ENCODE data around the gene ITGAL.
"Not testable (repeated sequence)": the region's sequence is repeated elsewhere in the genome, so short reads cannot be mapped to it uniquely, and the experiment has no call there.

The ITGAL gene

DNA sequence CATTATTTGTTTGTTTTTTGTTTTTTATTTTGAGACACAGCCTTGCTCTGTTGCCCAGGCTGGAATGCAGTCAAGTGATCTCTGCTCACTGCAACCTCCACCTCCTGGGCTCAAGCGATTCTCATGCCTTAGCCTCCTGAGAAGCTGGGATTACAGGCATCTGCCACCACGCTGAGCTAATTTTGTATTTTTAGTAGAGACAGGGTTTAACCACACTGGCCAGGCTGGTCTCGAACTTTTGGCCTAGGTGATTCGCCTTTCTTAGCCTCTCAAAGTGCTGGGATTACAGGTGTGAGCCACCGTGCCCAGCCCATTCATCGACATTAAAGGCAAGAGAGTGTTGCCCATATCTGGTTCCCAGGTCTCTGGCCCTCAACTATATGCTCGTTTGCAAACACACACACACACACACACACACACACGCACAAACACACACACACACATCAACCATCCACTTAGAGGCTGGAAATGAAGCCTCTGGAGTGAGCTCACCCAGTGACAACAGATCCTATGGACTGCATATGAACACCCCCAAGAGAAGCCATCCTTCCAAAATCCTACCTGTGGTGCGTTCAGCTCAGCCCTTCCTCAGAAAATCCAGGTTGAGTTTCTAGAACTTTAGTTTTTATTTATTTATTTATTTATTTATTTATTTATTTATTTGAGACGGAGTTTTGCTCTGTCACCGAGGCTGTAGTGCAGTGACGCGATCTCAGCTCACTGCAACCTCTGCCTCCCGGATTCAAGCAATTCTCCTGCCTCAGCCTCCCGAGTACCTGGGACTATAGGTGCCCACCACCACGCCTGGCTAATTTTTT lies 14.6 kb upstream of the ITGAL start:
- no peak for DNase-seq

DNA sequence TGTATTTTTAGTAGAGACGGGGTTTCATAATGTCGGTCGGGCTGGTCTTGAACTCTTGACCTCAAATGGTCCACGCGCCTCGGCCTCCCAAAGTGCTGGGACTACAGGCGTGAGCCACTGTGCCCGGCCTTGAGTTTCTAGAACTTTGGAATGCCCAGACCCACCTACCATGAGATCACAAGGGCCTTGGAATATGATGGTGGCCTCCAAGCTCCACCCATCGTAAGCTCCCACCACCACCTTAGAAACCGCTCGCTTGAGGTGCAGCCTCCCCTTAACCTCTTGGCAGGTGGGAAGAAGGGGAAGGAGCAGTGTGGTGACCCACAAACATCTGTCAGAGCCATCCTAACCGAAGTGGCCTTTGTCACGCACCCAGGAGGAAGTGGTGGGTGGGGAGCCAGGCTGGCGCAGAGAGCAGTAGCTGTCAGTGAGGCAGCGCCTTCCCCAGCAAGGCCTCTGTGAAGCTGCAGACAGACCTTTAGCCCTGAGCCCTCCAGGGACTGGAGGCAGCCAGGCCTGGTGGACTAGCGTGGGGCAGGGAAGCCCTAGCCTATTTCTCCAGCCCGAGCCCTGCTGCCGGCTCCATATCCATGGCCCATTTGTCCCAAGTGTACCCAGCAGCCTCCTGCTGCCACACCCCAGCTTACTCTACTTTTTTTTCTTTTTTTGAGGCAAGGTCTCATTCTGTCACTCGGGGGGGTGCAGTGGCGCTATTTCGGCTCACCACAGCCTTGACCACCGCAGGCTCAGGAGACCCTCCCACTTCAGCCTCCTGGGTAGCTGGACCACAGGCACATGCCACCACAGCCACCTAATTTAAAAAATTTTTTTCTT lies 13.8 kb upstream of the ITGAL start:
- no peak for DNase-seq

DNA sequence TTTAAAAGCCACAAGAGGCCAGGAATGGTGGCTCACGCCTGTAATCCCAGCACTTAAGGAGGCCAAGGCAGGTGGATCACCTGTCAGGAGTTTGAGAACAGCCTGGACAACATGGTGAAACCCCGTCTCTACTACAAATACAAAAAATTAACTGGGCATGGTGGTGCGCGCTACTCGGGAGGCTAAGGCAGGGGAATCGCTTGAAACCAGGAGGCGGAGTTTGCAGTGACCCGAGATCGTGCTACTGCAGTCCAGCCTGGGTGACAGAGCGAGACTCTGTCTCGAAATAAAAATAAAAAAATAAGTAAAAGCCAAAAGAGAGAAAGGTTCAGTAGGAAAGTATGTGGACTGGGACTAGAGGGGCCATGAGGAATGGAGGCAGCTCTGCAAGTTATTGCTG lies 13.1 kb upstream of the ITGAL start:
- DNase-seq = no peak

DNA sequence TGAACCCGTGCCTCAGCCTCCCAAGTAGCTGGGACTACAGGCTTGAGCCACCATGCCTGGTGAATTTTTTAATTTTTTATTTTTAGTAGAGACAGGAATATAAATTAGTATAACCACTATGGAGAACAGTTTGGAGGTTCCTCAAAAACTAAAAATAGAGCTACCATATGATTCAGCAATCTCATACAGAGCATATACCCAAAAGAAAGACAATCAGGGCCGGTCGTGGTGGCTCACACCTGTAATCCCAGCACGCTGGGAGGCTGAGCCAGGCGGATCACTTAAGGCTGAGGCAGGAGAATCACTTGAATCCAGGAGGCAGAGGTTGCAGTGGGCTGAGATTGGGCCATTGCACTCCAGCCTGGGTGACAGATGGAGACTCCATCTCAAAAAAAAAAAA lies 11.1 kb upstream of the ITGAL start:
- DNase-seq = not testable (repeated sequence)

DNA sequence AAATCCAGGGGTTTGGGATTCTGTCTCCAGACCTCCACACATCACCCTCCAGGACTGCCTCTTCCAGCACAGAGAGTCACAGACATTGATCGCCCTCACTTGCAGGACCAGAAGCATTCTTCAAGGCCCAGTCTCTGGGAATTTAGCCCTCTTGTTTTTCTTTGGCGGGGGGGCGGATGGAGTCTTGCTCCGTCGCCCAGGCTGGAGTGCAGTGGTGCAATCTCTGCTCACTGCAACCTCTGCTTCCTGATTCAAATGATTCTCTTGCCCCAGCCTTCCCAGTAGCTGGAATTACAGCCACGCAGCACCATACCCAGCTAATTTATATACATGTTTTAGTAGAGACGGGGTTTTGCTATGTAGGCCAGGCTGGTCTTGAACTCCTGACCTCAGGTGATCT lies 8.5 kb upstream of the ITGAL start:
- DNase-seq = no peak

DNA sequence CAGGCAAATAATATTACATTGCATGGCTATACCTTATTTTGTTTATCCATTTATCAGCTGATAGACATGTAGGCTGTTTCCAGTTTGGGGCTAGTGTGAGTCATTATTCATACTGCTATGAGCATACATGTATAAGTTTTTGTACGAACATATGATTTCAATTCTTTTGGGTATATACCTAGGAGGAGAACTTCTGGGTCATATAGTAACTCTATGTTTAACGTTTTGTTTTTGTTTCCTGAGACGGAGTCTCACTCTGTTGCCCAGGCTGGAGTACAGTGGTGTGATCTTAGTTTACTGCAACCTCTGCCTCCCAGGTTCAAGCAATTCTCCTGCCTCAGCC lies 2.4 kb upstream of the ITGAL start:
- DNase-seq = no peak

DNA sequence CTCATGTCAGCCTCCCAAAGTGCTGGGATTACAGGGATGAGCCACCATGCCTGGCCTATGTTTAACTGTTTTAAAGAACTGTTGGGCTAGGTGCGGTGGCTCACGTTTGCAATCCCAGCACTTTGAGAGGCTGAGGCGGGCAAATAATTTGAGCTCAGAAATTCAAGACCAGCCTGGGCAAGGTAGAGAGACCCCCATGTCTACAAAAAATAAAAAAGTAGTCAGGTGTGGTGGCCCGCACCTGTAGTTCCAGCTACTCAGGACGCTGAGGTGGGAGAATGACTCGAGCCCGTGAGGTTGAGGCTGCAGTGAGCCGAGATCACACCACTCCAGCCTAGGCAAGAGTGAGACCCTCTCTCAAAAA lies 1.9 kb upstream of the ITGAL start:
- DNase-seq = no peak

DNA sequence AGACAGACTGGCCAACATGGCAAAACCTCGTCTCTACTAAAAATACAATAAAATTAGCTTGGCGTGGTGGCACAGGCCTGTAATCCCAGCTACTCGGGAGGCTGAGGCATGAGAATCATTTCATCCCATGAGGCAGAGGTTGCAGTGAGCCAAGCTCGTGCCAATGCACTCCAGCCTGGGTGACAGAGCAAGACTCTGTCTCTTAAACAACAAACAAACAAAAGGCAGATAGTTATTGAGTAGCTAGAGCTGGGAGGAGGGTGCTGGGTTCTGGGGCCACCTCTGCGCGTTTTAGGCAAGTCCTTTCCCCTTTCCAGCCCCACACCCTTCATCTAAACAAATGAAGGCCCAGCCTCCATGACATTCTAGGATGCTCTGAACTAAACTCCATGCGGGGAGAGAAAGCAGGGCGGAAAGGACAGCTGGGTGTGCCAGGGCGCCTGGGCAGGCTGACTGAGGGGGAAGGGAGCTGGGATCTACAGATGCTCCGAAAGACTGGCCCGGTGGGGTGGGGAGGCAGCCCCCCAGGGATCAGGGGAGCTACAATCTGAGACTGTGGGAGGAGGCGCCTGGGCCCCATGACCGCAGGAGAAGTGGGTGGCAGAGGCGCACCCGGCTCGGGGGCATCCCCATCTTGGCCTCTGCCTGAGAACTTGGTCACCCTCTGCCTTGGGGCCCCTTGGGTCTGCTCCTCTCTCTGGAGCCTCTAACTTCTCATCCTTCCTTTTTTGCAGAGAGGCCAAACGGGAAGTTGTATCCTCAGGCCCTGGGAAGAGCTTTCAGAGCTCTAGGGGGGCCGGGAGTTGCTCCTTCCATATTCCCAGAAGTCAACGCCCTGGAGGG lies 910 bp downstream of the ITGAL start:
- DNase-seq = no peak

DNA sequence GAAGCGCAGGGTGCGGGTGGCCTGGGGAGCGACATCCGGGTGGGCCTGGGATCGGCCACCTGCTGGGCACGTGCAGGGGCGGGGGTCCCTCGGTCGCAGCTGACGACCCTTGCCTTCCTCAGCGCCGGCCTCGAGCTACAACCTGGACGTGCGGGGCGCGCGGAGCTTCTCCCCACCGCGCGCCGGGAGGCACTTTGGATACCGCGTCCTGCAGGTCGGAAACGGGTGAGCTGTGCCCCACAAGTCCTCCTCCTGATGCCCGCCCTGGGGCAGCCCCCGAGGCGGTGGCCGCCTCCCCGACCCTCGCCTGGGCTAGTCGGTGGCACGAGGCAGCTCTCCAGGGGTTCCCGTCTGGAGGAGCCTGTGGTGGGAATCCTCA lies 1.5 kb downstream of the ITGAL start:
- DNase-seq = no peak

DNA sequence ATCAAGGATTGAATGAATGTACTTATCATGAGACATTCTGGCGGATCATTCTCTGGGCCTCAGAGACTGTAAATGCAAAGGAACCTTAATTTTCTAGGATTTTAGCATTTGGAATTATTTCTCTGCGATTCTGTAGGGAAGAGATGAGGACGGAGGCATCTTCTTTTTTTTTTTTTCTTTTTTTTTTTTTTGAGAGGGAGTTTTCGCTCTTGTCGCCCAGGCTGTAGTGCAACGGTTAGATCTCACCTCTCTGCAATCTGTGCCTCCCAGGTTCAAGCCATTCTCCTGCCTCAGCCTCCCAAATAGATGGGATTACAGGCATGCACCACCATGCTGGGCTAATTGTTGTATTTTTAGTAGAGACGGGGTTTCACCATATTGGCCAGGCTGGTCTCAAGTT lies 2.1 kb downstream of the ITGAL start:
- no peak for DNase-seq

DNA sequence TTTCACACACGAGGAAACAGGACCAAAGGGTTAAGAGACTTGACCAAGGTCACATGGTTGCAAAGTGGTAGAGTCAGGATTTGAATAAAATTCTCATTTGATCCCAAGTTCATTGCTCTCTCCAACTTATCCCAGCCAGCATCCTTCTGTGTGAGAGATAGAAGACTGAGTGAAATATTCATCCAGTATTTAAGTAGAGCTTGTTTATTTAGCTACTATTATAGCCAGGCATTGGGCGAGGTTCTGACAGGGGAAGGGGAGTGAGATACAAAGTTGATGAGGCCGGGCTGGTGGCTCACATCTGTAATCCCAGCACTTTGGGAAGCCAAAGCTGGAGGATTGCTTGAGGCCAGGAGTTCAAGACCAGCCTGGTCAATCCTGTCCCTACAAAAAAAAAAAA lies 4.4 kb downstream of the ITGAL start:
- no peak for DNase-seq

DNA sequence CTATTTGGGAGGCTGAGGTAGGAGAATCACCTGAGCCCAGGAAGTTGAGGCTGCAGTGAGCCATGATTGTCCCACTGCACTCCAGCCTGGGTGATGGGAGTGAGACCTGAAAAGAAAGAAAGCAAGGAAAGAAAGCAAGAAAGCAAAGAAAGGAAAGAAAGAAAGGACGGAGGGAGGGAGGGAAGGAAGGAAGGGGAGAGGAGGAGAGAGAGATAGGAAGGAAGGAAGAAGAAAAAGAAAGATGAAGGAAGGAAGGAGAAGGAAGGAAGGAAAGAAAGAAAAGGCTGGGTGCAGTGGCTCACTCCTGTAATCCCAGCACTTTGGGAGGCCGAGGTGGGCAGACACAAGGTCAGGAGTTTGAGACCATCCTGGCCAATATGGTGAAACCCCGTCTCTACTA lies 5.2 kb downstream of the ITGAL start:
- DNase-seq = not testable (repeated sequence)

DNA sequence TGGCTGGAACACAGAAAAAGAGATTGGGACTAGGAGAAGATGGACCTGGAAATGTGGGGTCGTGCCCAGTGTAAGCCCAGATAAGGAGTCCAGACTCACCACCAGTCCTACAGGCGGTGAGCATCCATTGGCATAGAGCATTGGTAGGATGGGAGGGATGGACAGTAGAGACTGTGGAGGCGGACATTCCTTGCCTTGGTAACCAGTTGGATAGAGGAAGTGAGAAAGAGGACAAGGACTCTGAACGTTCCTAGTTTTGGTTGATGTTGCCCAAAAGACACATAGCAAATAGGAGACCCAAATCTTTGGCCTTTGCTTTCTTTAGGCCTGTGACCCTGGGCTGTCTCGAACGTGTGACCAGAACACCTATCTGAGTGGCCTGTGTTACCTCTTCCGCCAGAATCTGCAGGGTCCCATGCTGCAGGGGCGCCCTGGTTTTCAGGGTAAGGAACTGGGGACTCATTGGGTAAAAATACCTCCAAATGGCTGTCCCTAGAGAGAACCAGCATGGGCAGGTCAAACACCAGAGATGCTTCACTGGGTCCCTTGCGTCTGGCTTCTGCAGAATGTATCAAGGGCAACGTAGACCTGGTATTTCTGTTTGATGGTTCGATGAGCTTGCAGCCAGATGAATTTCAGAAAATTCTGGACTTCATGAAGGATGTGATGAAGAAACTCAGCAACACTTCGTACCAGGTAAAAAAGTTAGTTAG lies 6.4 kb downstream of the ITGAL start:
- DNase-seq = no peak

DNA sequence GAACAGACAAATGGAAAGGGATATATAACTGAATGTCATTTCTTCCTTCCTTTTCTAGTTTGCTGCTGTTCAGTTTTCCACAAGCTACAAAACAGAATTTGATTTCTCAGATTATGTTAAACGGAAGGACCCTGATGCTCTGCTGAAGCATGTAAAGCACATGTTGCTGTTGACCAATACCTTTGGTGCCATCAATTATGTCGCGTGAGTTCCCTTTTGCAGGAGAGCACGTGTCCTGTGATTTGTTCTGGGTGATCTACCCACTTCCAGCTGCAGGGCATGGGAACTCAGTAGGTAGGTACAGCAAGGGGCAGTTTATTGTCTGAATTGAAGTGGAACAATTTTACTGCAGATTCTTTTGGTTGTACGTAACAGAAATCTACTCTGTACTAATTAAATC lies 8.8 kb downstream of the ITGAL start:
- DNase-seq = no peak

DNA sequence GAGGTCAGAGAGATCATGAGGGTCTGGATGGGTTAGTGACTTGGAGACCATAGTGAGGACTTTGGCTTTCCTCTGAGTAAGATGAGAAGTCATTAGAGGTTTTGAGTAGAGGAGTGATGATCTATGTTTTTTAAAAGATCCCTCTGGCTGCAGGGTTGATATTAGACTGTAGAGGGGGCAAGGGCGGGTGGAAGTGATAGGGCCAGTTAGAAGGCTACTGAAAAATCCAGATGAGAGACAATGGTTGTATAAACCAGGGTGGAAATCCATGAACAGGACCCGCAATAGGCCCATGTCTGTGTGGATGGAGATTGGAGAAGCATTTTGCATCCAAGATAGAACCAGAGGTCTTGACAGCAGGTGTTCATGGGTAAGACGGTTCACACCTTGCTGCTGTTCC lies 9.8 kb downstream of the ITGAL start:
- no peak for DNase-seq

DNA sequence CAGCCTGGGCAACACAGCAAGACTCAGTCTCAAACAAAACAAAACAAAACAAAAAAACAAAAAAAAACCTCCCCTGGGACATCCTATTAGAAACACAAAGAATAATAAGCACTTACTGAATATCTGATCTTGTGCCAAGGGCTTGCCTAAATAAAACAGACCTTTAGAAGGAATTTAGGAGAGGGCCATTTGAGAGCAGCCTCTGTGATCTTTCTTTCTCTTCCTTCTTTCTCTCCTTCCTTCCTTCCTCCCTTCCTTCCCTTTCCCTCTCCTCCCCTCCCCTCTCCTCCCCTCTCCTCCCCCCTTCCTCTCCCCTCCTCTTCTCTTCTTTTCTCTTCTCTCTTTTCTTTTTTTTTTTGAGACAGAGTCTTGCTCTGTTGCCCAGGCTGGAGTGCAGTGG lies 12.3 kb downstream of the ITGAL start:
- no peak for DNase-seq

DNA sequence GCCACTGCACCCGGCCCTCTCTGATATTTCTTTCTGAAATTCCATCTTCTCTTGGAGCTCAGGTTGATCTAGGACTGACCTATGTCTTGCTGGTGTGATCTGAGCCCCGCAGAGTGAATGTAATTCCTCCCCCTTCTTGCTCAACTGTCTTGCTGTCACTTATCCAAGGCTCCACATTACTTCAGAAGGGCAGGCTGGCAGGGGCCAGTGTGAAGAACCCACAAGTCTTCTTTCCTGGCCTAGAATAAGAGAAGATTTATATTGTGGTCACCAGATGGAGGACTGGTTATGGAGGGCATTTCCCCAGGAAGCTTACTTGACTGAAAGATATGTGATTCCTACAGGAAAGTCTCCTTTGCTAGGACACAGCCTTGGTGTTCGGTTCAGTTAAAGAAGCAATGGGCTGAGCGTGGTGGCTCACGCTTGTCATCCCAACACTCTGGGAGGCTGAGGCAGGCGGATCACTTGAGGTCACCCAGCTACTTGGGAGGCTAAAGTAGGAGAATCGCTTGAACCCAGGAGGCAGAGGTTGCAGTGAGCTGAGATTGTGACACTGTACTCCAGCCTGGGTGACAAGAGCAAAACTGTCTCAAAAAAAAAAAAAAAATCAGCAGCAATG lies 13.4 kb downstream of the ITGAL start:
- no peak for DNase-seq

DNA sequence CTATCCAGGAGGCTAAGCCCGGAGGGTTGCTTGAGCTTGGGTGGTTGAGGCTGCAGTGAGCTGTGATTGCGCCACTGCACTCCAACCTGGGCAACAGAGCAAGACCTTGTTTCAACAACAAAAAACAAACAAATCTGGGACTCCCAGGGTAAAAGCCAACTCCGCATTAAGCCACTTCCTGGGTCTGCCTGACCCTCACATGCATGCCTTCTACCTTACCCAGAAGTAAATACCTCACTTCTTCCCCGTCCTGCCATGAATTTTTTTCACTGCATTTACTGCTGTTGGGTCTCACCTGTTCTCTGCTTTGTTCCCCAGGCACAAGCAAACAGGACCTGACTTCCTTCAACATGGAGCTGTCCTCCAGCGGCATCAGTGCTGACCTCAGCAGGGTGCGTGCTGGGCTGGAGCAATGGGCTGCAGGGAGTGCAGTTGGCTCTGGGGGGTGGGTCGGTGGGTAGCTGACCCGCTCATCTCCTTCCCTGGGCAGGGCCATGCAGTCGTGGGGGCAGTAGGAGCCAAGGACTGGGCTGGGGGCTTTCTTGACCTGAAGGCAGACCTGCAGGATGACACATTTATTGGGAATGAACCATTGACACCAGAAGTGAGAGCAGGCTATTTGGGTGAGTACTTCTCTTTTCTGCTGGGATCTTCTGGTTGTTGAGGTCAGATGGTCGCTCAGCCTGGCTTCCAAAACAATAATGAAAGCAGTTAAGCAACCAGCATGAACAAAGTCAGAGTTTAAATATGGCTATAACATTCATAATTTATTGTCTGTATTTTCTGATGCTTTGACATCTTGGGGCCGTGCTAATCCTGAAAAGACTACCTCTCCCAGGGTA lies 16.4 kb downstream of the ITGAL start:
- no peak for DNase-seq

DNA sequence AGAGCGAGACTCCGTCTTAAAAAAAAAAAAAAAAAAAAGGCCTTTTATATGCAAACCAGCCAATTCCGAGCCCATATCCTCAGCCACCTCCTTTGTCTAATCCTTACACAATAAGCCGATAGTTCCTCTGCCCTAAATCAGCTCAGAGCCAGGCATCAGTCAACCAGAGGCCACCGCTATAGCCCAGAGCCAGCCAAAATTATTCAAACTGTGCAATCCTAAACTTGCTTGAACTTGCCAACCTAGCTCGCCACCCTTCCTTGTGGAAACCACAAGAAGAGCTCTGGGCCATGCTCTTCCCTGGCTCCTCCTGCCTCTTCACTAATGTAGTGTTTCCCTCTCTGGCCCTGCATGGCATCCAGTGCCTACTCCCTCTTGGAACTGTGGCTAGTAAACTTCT lies 17.7 kb downstream of the ITGAL start:
- DNase-seq = no peak

DNA sequence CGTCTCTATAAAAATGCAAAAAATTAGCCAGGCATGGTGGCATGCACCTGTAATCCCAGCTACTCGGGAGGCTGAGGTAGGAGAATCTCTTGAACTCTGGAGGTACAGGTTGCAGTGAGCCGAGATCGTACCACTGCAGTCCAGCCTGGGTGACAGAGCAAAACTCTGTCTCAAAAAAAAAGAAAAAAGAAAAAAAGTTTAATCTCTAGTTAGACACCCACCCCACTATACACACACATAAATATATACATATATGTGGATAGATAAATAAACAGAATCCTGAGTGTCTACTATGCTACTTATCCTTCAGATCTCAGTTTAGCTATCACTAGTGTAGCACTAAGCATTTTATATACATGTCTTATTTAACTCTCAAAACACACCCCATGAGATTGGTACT lies 18.7 kb downstream of the ITGAL start:
- DNase-seq = no peak

DNA sequence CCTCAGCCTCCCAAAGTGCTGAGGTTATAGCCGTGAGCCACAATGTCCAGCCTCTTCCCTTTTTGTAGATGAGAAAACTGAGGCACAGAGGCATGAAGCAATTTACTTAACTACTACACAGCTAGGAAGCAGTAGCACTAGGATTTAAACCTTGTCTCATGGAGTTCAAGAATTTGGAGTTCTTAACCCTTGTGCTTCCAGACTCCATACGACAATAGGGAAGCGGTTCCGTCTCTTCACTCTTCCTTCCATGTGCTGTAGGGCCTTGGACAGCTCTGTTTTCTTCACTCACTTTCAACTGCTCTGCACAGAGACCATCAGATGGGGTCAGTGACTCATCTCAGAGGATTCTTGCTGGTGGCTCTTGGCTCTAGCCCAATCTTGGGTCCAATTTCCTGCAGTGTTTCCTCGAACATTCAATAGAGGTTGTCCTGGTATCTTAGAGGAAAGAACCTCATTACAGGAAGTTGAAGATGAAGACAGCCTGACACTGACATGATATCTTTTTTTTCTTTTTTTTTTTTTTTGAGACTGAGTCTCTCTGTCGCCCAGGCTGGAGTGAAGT lies 19.3 kb downstream of the ITGAL start:
- DNase-seq = no peak
